GM12878 (cell line): ENCODE results near the gene ANKRD6.

Experiments
- ATF3 ChIP-seq: IDR thresholded peaks from 2 replicates; pipeline ENCODE4 v1.6.1; 2011; ENCODE audit warnings: low read depth, mild to moderate bottlenecking, low read length, moderate library complexity, borderline replicate concordance; ENCODE audit errors: extremely low read depth
- CUX1 ChIP-seq: IDR thresholded peaks from 2 replicates; pipeline ENCODE4 v1.6.1; 2012; ENCODE audit warnings: improper control_type of control experiment, low read depth, low read length; ENCODE audit not compliant: insufficient replicate concordance
- SPI1 ChIP-seq: IDR thresholded peaks from 2 replicates; pipeline ENCODE4 v1.6.1; 2011; ENCODE audit warnings: low read depth, mild to moderate bottlenecking, low read length, moderate library complexity, borderline replicate concordance; ENCODE audit not compliant: insufficient read depth

- TF ChIP-seq CUX1 (no peak), SPI1 (no peak), ATF3 (no peak)
These were observed 47.1 kb upstream of the ANKRD6 start for GRCh38 chr6:89385846-89386245.
